ENCODE measurements around the gene BEST4. TPM values are rescaled to one million over a fixed set of nuclear protein-coding genes. Genes with fewer than 3 reads are reported as not detected.
A peak's percentile ranks its signal among the peaks of the same experiment; 100 is the strongest.

BEST4 gene
- total RNA-seq, 1 experiment from 2014 or later, result 0.15 TPM

- intact Hi-C loops (cut with micrococcal nuclease; ENCODE audit: unreplicated experiment), result loop anchor here (10.0 kb wide), 1 partner anchor 474 kb away; no protein-coding TSS in a partner anchor
- ATAC-seq (0 out of 2 replicates have a peak, but pooled peaks have one; percentile 25), DNase-seq (ENCODE audit: low read depth, low spot score) (no peak)
- H3K9me3 ChIP-seq (ENCODE audit: control insufficient read depth, insufficient read depth, low read depth, low read length), result no peaks in the 10 kb centered on the region
- no peak overlapping the region for H3K27ac ChIP-seq (ENCODE audit: low read length)
- ChIA-PET CTCF (no interaction called here), POLR2A (no interaction called here)
- no peak for TF ChIP-seq POLR2AphosphoS5 (IDR thresholded peaks at IDR 0.05; ENCODE audit: low read depth, low read length)
- no peak for TF ChIP-seq TCF7L2 (IDR thresholded peaks at IDR 0.05; ENCODE audit: low read depth, low read length)
- TF ChIP-seq REST (IDR thresholded peaks at IDR 0.05; ENCODE audit: insufficient read depth in 1 of 2, low read depth in 2 of 2, low read length in 1 of 2), result no peak
- TF ChIP-seq SIN3A (IDR thresholded peaks at IDR 0.05; ENCODE audit: borderline replicate concordance, insufficient read depth, low read depth, low read length), result no peak
- no peak for TF ChIP-seq CTCF (IDR thresholded peaks at IDR 0.05)
- in situ Hi-C loops (cut with HindIII; ENCODE audit: low pct_unique_long_range_greater_than_20kb, low sequenced_read_pairs), result no loop called here
- no TSS peak for BruUV-seq (replicated peaks)
- no peaks in the 10 kb centered on the region for H3K4me1 ChIP-seq (ENCODE audit: control insufficient read depth, insufficient read depth, low read length)
- no peaks in the 10 kb centered on the region for H3K27me3 ChIP-seq (ENCODE audit: control insufficient read depth, insufficient read depth, low read length)
- H3K36me3 ChIP-seq (ENCODE audit: control insufficient read depth, insufficient read depth, low read length), result no peaks in the 10 kb centered on the region
- H3K4me3 ChIP-seq (ENCODE audit: low read depth in 2 of 2, low read length in 2 of 2), result no peak overlapping the region
These were observed 42.9 kb upstream of the BEST4 start for GRCh38 chr1:44830900-44831304.

GRCh38 chr1:44829506-44830384 lies 41.8 kb upstream of the BEST4 start:
- intact Hi-C loops (cut with micrococcal nuclease; ENCODE audit: unreplicated experiment), result loop anchor here (10.0 kb wide), 1 partner anchor 475 kb away; no protein-coding TSS in a partner anchor
- TF ChIP-seq CTCF (IDR thresholded peaks at IDR 0.05), result no peak
- CTCF ChIA-PET, result no interaction called here

More at GRCh38 chr1:44829506-44830384, 41.8 kb upstream of the BEST4 start:
- Histone ChIP-seq H3K9me3 (ENCODE audit: control insufficient read depth, insufficient read depth, low read depth, low read length) (no peaks in the 10 kb centered on the region), H3K27me3 (ENCODE audit: control insufficient read depth, insufficient read depth, low read length) (no peaks in the 10 kb centered on the region), H3K27ac (ENCODE audit: low read length) (no peak overlapping the region), H3K36me3 (ENCODE audit: control insufficient read depth, insufficient read depth, low read length) (no peaks in the 10 kb centered on the region), H3K4me3 (ENCODE audit: low read depth in 2 of 2, low read length in 2 of 2) (no peak overlapping the region), H3K4me1 (ENCODE audit: control insufficient read depth, insufficient read depth, low read length) (no peaks in the 10 kb centered on the region)
- ATAC-seq (no peak), DNase-seq (ENCODE audit: low read depth, low spot score) (no peak)
- POLR2A ChIA-PET, result no interaction called here
- in situ Hi-C loops (cut with HindIII; ENCODE audit: low pct_unique_long_range_greater_than_20kb, low sequenced_read_pairs), result no loop called here
- no TSS peak for BruUV-seq (replicated peaks)
